Fibroblast of the aortic adventitia (primary cell): ENCODE measurements around the gene FGF9. TPM values are rescaled to one million over a fixed set of nuclear protein-coding genes. Genes with fewer than 3 reads are reported as not detected.

ENCODE experiments used
- DNase-seq: peaks from one replicate; pipeline ENCODE4 v3.0.0-alpha.2; 2010; ENCODE audit warnings: low read depth
- H3K4me3 ChIP-seq: 2 replicates; pipeline ENCODE4 v1.5.1; 2011; ENCODE audit warnings: low read depth, mild to moderate bottlenecking, control low read depth, low read length, moderate library complexity
- CTCF ChIP-seq: IDR thresholded peaks from 2 replicates; pipeline ENCODE4 v1.5.1; 2011; ENCODE audit warnings: mild to moderate bottlenecking, low read length, control low read depth, inconsistent platforms; ENCODE audit not compliant: insufficient read depth
- total RNA-seq: library from RNA; depleted of rRNA; stranded (reverse); fragments of >200 nt; gene quantifications from 2 replicates; pipeline ENCODE4 v1.2.3, GENCODE V29; 2012; ENCODE audit warnings: low replicate concordance

The FGF9 gene
- total RNA-seq, 1 donor = 0.18 TPM

GRCh38 chr13:21694831-21695230 is 24.0 kb downstream of the FGF9 start:
- TF ChIP-seq CTCF = no peak
- no peak overlapping the region for H3K4me3 ChIP-seq
- DNase-seq = no peak

- H3K4me3 ChIP-seq = no peak overlapping the region
- TF ChIP-seq CTCF = no peak
- no peak for DNase-seq
Observed at GRCh38 chr13:21695546-21695945, 24.7 kb downstream of the FGF9 start.

- DNase-seq = no peak
- TF ChIP-seq CTCF = no peak
Observed at GRCh38 chr13:21696865-21697448, 26.1 kb downstream of the FGF9 start.

GRCh38 chr13:21698817-21699679 is 28.2 kb downstream of the FGF9 start:
- DNase-seq = no peak
- TF ChIP-seq CTCF = no peak
- H3K4me3 ChIP-seq = no peak overlapping the region

More at GRCh38 chr13:21696865-21697448, 26.1 kb downstream of the FGF9 start:
- no peak overlapping the region for H3K4me3 ChIP-seq

GRCh38 chr13:21701460-21701859 is 30.6 kb downstream of the FGF9 start:
- no peak for TF ChIP-seq CTCF
- no peak for DNase-seq

GRCh38 chr13:21703846-21704245 is 33.0 kb downstream of the FGF9 start:
- no peak for DNase-seq
- no peak for TF ChIP-seq CTCF
- no peak overlapping the region for H3K4me3 ChIP-seq

More at GRCh38 chr13:21701460-21701859, 30.6 kb downstream of the FGF9 start:
- H3K4me3 ChIP-seq = no peak overlapping the region

- DNase-seq = no peak
- no peak for TF ChIP-seq CTCF
- no peak overlapping the region for H3K4me3 ChIP-seq
Observed at GRCh38 chr13:21707586-21707985, 36.7 kb downstream of the FGF9 start.
